ENCODE measurements around the gene FGFR2.
A peak's percentile ranks its signal among the peaks of the same experiment; 100 is the strongest.

FGFR2 gene

DNA sequence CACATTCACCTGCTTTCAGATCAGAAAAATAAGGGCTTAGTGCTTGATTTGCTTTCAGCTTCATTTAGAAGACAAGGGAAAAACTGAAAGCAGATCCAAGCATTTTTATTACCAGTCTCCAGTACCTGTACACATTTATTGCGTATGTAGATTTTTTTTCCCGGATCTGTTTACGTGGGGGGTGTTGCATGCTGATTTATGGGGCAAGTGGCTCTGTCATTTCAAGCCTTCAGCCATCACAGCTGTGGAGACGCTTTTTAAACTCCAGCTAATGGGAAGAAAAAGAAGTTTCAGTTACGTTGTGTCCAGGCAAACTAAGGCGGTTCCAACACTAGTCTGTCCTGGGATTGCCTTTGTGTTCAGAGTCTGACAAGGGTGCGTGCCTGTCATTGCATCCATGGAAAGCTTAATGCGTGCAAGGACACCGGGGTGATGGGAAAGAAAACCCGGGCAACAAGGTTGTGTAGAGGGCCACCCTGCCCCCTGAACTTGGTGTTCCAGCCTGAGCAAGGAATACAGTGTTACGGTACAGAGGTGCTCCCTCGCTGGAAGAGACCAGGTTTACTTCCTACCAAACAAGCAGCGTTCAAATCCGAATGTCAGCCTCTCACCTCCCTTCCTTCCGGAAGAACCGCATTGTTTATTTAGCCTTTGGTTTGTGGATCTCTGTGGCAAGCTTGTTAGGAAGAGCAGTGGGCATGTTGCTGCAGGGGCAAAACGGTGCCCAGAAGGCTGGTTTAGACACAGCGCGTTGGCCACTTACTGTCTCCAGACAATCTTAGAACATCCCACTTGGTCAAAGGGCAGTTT, 128.2 kb downstream of the FGFR2 start:
- peaks cover 8% of the 10 kb centered on the region for H3K4me1 ChIP-seq (ENCODE audit: insufficient read depth, low read length)
- H3K36me3 ChIP-seq (ENCODE audit: insufficient read depth, low read length), result no peaks in the 10 kb centered on the region
- no peak overlapping the region for H3K9ac ChIP-seq (ENCODE audit: low read length)
- no peaks in the 10 kb centered on the region for H3K27me3 ChIP-seq (ENCODE audit: control insufficient read depth in 1 of 2, insufficient read depth in 2 of 2, low read length in 2 of 2)
- H3K4me3 ChIP-seq (ENCODE audit: low read depth in 1 of 2, low read length in 2 of 2), result peak overlapping the region; percentile 21 to 27
- peak overlapping the region; percentile 32 for H3K27ac ChIP-seq (ENCODE audit: low read depth, low read length)
- H3K9me3 ChIP-seq (ENCODE audit: low read length), result no peaks in the 10 kb centered on the region

DNA sequence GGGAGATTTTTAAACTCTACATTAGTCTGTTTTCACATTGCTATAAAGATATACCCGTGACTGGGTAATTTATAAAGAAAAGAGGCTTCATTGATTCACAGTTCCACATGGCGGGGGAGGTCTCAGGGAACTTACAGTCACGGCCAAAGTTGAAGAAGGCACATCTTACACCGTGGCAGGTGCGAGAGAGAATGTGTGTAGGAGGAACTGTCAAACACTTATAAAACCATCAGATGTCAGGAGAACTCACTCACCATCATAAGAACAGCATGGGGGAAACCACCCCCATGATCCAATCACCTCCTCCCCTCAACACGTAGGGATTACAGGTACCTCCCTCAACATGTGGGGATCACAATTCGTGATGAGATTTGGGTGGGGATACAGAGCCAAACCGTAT, 129.5 kb downstream of the FGFR2 start:
- H3K9ac ChIP-seq (ENCODE audit: low read length), result no peak overlapping the region
- H3K4me1 ChIP-seq (ENCODE audit: insufficient read depth, low read length), result peaks cover 8% of the 10 kb centered on the region
- H3K27me3 ChIP-seq (ENCODE audit: control insufficient read depth in 1 of 2, insufficient read depth in 2 of 2, low read length in 2 of 2), result no peaks in the 10 kb centered on the region
- H3K36me3 ChIP-seq (ENCODE audit: insufficient read depth, low read length), result no peaks in the 10 kb centered on the region
- no peak overlapping the region for H3K27ac ChIP-seq (ENCODE audit: low read depth, low read length)
- H3K4me3 ChIP-seq (ENCODE audit: low read depth in 1 of 2, low read length in 2 of 2), result no peak overlapping the region
- no peaks in the 10 kb centered on the region for H3K9me3 ChIP-seq (ENCODE audit: low read length)

DNA sequence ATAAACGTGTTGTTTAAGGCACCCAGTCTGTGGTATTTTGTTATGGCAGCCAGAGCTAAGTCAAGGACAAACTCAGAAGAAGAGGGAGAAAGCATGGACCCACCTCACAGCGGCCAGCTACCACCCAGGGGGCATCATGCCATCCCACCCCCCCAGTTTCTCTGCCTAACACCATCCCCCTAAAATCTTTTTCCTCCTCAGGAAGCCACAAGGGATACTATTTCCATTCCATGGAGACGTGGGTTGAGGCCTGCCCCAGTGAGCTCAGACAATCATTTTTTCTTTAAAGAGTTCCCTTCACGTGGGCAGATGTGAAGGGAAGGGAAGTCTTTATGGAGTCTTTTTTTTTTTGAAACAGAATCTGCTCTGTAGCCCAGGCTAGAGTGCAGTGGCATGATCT, 131.8 kb downstream of the FGFR2 start:
- no peaks in the 10 kb centered on the region for H3K27me3 ChIP-seq (ENCODE audit: control insufficient read depth in 1 of 2, insufficient read depth in 2 of 2, low read length in 2 of 2)
- no peak overlapping the region for H3K4me3 ChIP-seq (ENCODE audit: low read depth in 1 of 2, low read length in 2 of 2)
- H3K9me3 ChIP-seq (ENCODE audit: low read length), result no peaks in the 10 kb centered on the region
- no peak overlapping the region for H3K9ac ChIP-seq (ENCODE audit: low read length)
- H3K4me1 ChIP-seq (ENCODE audit: insufficient read depth, low read length), result peaks cover 18% of the 10 kb centered on the region
- no peak overlapping the region for H3K27ac ChIP-seq (ENCODE audit: low read depth, low read length)
- no peaks in the 10 kb centered on the region for H3K36me3 ChIP-seq (ENCODE audit: insufficient read depth, low read length)

DNA sequence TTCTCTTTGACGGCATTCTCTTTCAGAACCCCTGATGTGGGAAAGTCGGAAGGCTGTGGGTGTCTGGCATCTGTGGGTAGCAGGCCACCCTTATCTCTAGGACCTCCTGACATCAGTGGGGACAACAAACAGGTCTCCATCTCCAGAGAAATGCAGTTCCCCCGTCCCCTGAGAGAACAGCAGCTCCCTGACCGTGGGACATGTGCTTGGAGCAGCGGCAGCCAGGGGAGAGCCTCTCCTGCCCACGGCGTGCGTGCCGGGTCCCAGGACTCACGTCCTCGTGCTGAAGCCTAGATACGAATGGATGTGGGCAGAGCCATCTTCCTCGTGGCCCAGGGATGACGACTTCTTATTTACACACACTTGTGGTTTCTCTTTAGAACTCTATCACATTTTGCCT, 133.0 kb downstream of the FGFR2 start:
- H3K36me3 ChIP-seq (ENCODE audit: insufficient read depth, low read length), result no peaks in the 10 kb centered on the region
- peaks cover 29% of the 10 kb centered on the region for H3K4me1 ChIP-seq (ENCODE audit: insufficient read depth, low read length)
- no peak overlapping the region for H3K9ac ChIP-seq (ENCODE audit: low read length)
- no peak overlapping the region for H3K4me3 ChIP-seq (ENCODE audit: low read depth in 1 of 2, low read length in 2 of 2)
- H3K27me3 ChIP-seq (ENCODE audit: control insufficient read depth in 1 of 2, insufficient read depth in 2 of 2, low read length in 2 of 2), result no peaks in the 10 kb centered on the region
- no peak overlapping the region for H3K27ac ChIP-seq (ENCODE audit: low read depth, low read length)
- H3K9me3 ChIP-seq (ENCODE audit: low read length), result no peaks in the 10 kb centered on the region

DNA sequence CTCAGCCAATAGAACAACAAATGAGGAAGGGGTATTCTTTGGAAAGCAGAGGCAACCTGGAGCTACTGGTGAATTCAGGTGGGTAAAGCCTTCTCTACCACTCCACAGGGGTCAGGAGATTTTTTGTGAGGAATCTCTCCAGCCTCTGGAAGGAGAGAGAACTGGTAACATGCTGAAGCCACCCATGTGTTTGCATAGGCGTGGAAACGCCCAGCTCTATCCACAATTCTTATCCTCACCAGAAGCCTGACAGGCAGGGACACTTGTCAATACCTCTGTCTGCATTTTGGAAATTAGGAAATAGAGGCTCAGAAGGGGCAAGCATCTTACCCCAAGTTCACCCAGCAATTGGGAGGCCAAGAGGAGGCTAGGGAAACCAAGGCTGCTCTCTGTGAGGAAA, 133.7 kb downstream of the FGFR2 start:
- Histone ChIP-seq H3K9ac (ENCODE audit: low read length) (no peak overlapping the region), H3K27ac (ENCODE audit: low read depth, low read length) (no peak overlapping the region), H3K9me3 (ENCODE audit: low read length) (no peaks in the 10 kb centered on the region), H3K36me3 (ENCODE audit: insufficient read depth, low read length) (no peaks in the 10 kb centered on the region), H3K4me3 (ENCODE audit: low read depth in 1 of 2, low read length in 2 of 2) (no peak overlapping the region), H3K27me3 (ENCODE audit: control insufficient read depth in 1 of 2, insufficient read depth in 2 of 2, low read length in 2 of 2) (no peaks in the 10 kb centered on the region), H3K4me1 (ENCODE audit: insufficient read depth, low read length) (peaks cover 33% of the 10 kb centered on the region)

GRCh38 chr10:121462955-121463354, 135.3 kb downstream of the FGFR2 start:
- Histone ChIP-seq H3K27me3 (ENCODE audit: control insufficient read depth in 1 of 2, insufficient read depth in 2 of 2, low read length in 2 of 2) (no peaks in the 10 kb centered on the region), H3K36me3 (ENCODE audit: insufficient read depth, low read length) (no peaks in the 10 kb centered on the region), H3K9ac (ENCODE audit: low read length) (no peak overlapping the region), H3K4me3 (ENCODE audit: low read depth in 1 of 2, low read length in 2 of 2) (no peak overlapping the region), H3K27ac (ENCODE audit: low read depth, low read length) (no peak overlapping the region), H3K9me3 (ENCODE audit: low read length) (no peaks in the 10 kb centered on the region), H3K4me1 (ENCODE audit: insufficient read depth, low read length) (peaks cover 35% of the 10 kb centered on the region)

DNA sequence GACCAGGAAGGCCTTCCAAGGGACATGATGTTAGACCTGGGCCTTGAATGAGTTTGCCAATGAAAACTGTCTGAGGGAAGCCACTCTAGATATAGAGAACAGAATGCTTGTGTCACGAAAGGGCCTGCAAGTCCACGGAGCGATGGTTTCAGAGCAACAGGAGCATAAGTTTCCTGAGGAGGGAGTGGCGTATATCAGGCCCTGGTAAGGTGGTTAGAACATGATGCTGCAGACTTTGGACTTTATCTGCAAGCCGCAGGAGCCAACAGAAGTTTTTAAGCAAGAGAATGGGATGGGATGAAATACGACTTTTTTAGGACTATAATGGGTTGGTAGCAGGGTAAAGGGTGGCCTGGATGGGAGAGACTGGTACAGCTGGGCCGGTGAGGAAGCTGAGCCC, 136.0 kb downstream of the FGFR2 start:
- Histone ChIP-seq H3K4me3 (ENCODE audit: low read depth in 1 of 2, low read length in 2 of 2) (no peak overlapping the region), H3K27me3 (ENCODE audit: control insufficient read depth in 1 of 2, insufficient read depth in 2 of 2, low read length in 2 of 2) (no peaks in the 10 kb centered on the region), H3K36me3 (ENCODE audit: insufficient read depth, low read length) (no peaks in the 10 kb centered on the region), H3K4me1 (ENCODE audit: insufficient read depth, low read length) (peaks cover 35% of the 10 kb centered on the region), H3K9ac (ENCODE audit: low read length) (no peak overlapping the region), H3K27ac (ENCODE audit: low read depth, low read length) (no peak overlapping the region), H3K9me3 (ENCODE audit: low read length) (no peaks in the 10 kb centered on the region)

DNA sequence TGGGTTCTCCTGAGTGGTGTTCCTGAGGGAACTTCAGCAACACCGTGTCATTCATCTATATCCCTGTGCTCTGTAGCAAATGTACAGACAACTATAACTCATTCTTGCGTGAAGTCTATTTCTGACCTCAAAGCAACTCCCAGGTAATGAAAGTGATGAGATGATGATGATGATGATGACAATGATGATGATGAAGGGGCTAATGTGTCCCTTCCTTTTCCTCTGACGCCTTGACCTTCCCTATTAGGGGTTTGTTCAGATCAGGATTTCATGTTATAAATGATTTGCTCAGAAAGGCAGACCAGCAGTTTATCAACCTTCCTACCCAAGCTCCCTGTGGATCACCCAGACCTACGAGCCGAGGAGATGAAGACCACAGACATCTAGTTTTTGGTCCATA, 136.9 kb downstream of the FGFR2 start:
- H3K27ac ChIP-seq (ENCODE audit: low read depth, low read length), result no peak overlapping the region
- H3K9ac ChIP-seq (ENCODE audit: low read length), result no peak overlapping the region
- H3K4me1 ChIP-seq (ENCODE audit: insufficient read depth, low read length), result peaks cover 35% of the 10 kb centered on the region

DNA sequence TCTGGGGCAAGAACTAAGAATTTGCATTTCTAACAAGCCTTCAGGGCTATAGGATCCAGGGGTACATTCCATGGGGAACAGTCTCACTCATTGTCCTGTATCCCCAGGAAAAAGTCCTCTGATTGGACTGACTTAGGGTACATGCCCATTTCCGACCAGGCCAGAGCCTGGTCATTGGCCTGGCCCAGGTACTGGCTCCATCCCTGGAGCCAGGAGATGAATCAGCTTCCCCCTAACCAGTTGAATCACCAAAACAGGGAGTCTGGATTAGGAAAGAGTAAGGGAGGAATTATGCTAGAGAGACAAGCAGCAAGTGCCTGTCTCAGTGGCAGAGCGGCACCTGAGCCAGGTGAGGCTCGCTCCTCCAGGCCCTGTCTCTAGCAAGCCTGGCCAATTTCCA, 137.5 kb downstream of the FGFR2 start:
- Histone ChIP-seq H3K4me3 (ENCODE audit: low read depth in 1 of 2, low read length in 2 of 2) (peak overlapping the region in 1 of 2 donors; percentile 12), H3K9ac (ENCODE audit: low read length) (no peak overlapping the region), H3K36me3 (ENCODE audit: insufficient read depth, low read length) (no peaks in the 10 kb centered on the region), H3K4me1 (ENCODE audit: insufficient read depth, low read length) (peaks cover 35% of the 10 kb centered on the region), H3K9me3 (ENCODE audit: low read length) (no peaks in the 10 kb centered on the region), H3K27ac (ENCODE audit: low read depth, low read length) (no peak overlapping the region), H3K27me3 (ENCODE audit: control insufficient read depth in 1 of 2, insufficient read depth in 2 of 2, low read length in 2 of 2) (no peaks in the 10 kb centered on the region)

More for the DNA sequence above, 136.9 kb downstream of the FGFR2 start:
- no peaks in the 10 kb centered on the region for H3K27me3 ChIP-seq (ENCODE audit: control insufficient read depth in 1 of 2, insufficient read depth in 2 of 2, low read length in 2 of 2)
- H3K36me3 ChIP-seq (ENCODE audit: insufficient read depth, low read length), result no peaks in the 10 kb centered on the region
- no peak overlapping the region for H3K4me3 ChIP-seq (ENCODE audit: low read depth in 1 of 2, low read length in 2 of 2)
- H3K9me3 ChIP-seq (ENCODE audit: low read length), result no peaks in the 10 kb centered on the region

DNA sequence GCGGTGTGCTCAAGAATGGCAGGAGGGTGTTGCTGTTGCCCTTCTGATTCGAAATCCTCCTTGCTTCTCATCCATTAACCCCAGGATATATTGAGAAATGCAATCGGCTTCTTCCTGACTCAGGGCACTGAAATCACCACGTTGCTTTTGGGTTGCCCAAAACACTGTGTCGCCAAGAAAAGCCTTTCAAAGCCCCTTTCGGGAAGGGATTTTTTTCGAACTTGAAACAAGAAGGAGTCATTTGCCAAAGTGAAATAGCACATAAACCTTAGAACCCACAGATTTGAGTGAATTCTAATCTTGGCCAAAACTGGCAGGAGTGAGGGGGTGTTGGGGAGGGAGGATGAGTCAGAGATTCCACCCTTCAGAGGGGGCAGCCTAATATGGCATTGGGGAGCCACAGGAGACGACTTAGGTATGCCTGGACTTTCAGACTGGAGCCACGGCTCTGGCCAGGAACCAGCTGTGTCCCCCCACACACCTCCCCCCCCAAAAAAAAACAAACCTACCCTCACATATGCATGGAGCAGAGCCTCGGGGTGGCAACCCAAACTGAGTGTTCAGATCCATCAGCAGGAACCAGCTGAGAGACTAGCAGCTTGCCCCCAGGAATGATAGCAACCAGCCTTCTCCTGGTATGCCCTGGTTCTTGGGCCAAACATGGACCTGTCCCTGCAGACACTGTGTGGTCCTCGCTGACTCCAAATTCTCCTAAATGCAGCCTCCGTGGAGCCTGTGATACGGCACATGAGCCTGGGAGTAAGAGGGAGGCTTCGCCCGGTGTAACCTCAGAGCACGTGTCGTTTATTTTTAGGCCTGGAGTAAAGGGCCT, 138.4 kb downstream of the FGFR2 start:
- no peak overlapping the region for H3K9ac ChIP-seq (ENCODE audit: low read length)

GRCh38 chr10:121459279-121459621, 139.0 kb downstream of the FGFR2 start:
- H3K9ac ChIP-seq (ENCODE audit: low read length), result no peak overlapping the region
- peak overlapping the region; percentile 30 for H3K27ac ChIP-seq (ENCODE audit: low read depth, low read length)
- no peaks in the 10 kb centered on the region for H3K9me3 ChIP-seq (ENCODE audit: low read length)
- H3K36me3 ChIP-seq (ENCODE audit: insufficient read depth, low read length), result no peaks in the 10 kb centered on the region
- no peak overlapping the region for H3K4me3 ChIP-seq (ENCODE audit: low read depth in 1 of 2, low read length in 2 of 2)
- H3K4me1 ChIP-seq (ENCODE audit: insufficient read depth, low read length), result peaks cover 35% of the 10 kb centered on the region
- H3K27me3 ChIP-seq (ENCODE audit: control insufficient read depth in 1 of 2, insufficient read depth in 2 of 2, low read length in 2 of 2), result no peaks in the 10 kb centered on the region

More for the DNA sequence above, 138.4 kb downstream of the FGFR2 start:
- no peaks in the 10 kb centered on the region for H3K36me3 ChIP-seq (ENCODE audit: insufficient read depth, low read length)
- H3K9me3 ChIP-seq (ENCODE audit: low read length), result no peaks in the 10 kb centered on the region
- H3K27ac ChIP-seq (ENCODE audit: low read depth, low read length), result peak overlapping the region; percentile 35
- peak overlapping the region in 1 of 2 donors; percentile 12 for H3K4me3 ChIP-seq (ENCODE audit: low read depth in 1 of 2, low read length in 2 of 2)
- peaks cover 35% of the 10 kb centered on the region for H3K4me1 ChIP-seq (ENCODE audit: insufficient read depth, low read length)
- no peaks in the 10 kb centered on the region for H3K27me3 ChIP-seq (ENCODE audit: control insufficient read depth in 1 of 2, insufficient read depth in 2 of 2, low read length in 2 of 2)

Measured in muscle layer of colon (tissue), 2 donors.